HG02678 (cell line): ENCODE measurements around the gene MYO1C.
"Not testable (repeated sequence)": the region's sequence is repeated elsewhere in the genome, so short reads cannot be mapped to it uniquely, and the experiment has no call there.

Experiments
- ATAC-seq: cut with Tn5 transposase; IDR thresholded peaks from one replicate; pipeline ENCODE4 v1.9.1; 2021; ENCODE audit warnings: mild to moderate bottlenecking, moderate library complexity; ENCODE audit not compliant: unreplicated experiment

The MYO1C gene

GRCh38 chr17:1434150-1434549 lies 58.3 kb downstream of the MYO1C start:
- ATAC-seq = no peak

DNA sequence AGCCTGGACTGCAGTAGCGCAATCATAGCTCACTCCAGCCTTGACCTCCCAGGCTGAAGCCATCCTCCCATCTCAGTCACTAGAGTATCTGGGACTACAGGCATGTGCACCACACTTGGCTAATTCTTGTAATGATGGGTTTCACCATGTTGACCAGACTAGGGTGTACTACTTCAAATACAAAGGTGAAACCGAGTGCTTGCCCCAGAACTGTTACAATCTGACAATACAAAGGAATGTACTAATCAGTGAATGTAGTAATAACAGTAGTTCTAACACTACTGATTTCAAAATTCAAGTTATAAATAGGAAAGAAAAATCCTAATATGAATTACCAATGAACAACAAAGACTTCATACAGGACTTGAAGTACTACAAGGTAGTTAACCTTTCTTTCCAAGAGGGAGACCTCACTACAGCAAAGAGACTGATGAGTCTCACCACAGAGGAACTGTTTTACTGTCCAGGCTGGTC lies 60.8 kb downstream of the MYO1C start:
- no peak for ATAC-seq

DNA sequence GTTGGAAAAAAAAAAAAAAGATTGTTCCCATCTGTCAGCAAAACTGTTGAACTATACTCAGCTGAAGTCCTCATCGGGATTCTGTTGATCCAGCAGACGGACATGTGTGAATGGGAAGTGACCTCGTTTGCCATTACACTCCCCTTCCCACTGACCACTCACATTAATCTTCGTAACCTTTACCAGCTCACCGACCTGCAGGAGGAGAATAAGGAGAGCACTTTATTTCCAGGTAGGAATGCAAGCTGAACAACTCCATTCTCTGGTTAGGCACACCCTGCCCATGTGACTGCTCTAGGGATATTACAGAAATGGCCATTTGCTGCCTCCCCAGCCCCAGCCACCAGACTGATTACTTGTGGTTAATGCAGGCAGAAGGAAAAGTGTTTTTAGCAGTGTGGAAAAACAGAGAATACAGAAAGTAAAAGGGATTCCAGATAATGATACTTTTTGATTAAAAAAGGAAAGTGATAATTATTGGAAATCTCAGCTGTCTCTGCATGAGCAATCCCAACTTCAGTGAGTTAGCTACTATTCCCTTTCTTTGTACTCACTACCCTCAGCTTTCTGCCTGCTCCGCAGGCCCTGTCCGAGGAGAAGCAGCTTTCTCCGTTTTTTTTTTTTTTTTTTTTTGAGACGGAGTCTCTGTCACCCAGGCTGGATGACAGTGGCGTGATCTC lies 68.9 kb downstream of the MYO1C start:
- ATAC-seq = no peak

DNA sequence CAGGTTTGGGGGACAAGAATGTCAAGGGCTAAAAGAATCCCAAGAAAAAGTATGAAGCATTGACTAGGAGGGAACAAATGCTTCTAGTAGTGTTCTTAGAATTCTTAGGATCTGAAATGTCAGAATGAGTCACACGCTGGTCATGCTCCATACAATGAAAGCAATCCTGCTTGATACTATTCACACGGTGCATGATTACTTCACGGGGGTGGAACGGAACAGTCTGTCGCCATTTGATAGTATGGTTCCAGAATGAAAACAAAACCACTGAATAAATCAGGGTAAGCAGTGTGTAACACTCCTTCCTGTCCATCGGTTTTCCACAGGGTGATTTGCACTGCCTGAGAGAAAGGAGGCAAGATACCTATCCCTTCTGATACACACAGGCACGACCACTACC lies 69.6 kb downstream of the MYO1C start:
- ATAC-seq = no peak

DNA sequence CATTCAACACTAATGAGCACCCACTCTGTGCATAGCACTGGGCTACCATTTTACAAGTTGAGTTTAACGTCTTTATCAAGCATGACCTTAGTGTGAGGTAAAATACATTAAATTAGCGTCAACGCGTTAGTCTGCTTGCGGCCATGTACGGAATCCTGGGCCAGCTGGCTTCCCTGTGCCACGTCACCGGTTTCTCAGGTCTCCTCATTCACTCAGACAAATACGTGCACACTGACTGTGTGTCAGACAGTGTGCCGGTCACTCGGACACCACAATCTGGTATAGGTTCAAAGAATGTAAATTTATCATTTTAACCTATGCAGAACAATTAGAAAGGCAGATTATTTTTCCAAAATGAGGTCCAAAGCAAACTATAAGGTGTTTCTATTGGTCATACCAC lies 71.0 kb downstream of the MYO1C start:
- no peak for ATAC-seq

GRCh38 chr17:1420981-1421380 lies 71.5 kb downstream of the MYO1C start:
- ATAC-seq = no peak

- ATAC-seq = no peak
These were observed 72.3 kb downstream of the MYO1C start for GRCh38 chr17:1420163-1420562.

GRCh38 chr17:1418476-1418875 lies 74.0 kb downstream of the MYO1C start:
- not testable (repeated sequence) for ATAC-seq

DNA sequence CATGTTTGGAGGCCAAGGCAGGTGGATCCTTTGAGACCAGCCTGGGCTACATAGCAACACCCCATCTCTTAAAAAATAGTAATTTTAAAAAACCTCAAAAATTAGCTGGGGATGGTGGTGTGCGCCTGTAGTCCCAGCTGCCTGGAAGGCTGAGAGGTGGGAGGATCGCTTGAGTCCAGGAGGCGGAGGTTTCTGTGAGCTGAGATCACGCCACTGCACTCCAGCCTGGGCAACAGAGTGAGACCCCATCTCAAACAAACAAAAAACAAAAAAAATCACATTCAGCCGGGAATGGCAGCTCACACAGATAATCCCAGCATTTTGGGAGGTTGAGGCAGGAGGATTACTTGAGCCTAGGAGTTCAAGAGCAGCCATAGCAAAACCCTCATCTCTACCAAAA lies 76.1 kb downstream of the MYO1C start:
- no peak for ATAC-seq

DNA sequence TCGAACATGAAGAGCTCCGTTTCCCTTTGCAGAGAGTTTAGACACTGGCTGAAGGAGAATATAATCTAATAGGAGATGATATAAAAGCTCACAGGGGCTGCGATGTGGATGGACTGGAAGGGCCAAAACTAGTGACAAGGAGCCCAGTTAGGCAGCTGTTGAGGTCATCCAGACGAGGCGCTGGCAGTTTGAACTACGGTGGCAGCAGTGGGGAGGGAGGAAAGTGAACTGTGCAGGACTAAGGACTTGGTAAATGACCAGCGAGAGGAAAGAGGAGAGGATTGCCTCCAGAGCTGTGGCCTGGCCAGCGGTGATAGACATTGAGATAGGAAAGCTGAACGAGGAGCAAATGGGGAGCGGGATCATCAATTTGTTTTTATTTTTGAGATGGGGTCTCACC lies 77.9 kb downstream of the MYO1C start:
- no peak for ATAC-seq
